ENCODE results near the gene GUCY2C.

GUCY2C gene

GRCh38 chr12:14601692-14602478, 94.5 kb downstream of the GUCY2C start:
- peaks cover 14% of the 10 kb centered on the region for H3K9me3 ChIP-seq (ENCODE audit: insufficient read depth, low read length)
- no peaks in the 10 kb centered on the region for H3K79me2 ChIP-seq (ENCODE audit: low read length)
- no peaks in the 10 kb centered on the region for H4K20me1 ChIP-seq (ENCODE audit: insufficient read depth, low read length)
- H3K36me3 ChIP-seq (replicated peaks; ENCODE audit: low read depth, low read length), result peaks cover 4% of the 10 kb centered on the region
- TF ChIP-seq CTCF (IDR thresholded peaks at IDR 0.05; ENCODE audit: low read depth, low read length) (no peak), EZH2phosphoT487 (IDR thresholded peaks at IDR 0.05; ENCODE audit: low read depth) (no peak)
- H3K4me1 ChIP-seq (ENCODE audit: low read length), result no peaks in the 10 kb centered on the region
- H3K27me3 ChIP-seq (ENCODE audit: low read depth, low read length), result no peaks in the 10 kb centered on the region
- no peak overlapping the region for H3K27ac ChIP-seq (ENCODE audit: low read length)
- H3K4me2 ChIP-seq (ENCODE audit: low read length), result no peak overlapping the region
- no peak overlapping the region for H3K4me3 ChIP-seq (ENCODE audit: low read length)
- no peak overlapping the region for H3K9ac ChIP-seq (ENCODE audit: low read length)
- no peak overlapping the region for H2AFZ ChIP-seq (ENCODE audit: low read depth, low read length)

GRCh38 chr12:14597480-14597879, 98.9 kb downstream of the GUCY2C start:
- Histone ChIP-seq H3K4me2 (ENCODE audit: low read length) (no peak overlapping the region), H2AFZ (ENCODE audit: low read depth, low read length) (no peak overlapping the region), H3K27me3 (ENCODE audit: low read depth, low read length) (no peaks in the 10 kb centered on the region), H4K20me1 (ENCODE audit: insufficient read depth, low read length) (no peaks in the 10 kb centered on the region), H3K4me3 (ENCODE audit: low read length) (no peak overlapping the region), H3K79me2 (ENCODE audit: low read length) (no peaks in the 10 kb centered on the region), H3K4me1 (ENCODE audit: low read length) (no peaks in the 10 kb centered on the region), H3K36me3 (replicated peaks; ENCODE audit: low read depth, low read length) (no peaks in the 10 kb centered on the region), H3K9me3 (ENCODE audit: insufficient read depth, low read length) (no peaks in the 10 kb centered on the region), H3K27ac (ENCODE audit: low read length) (no peak overlapping the region), H3K9ac (ENCODE audit: low read length) (no peak overlapping the region)
- TF ChIP-seq EZH2phosphoT487 (IDR thresholded peaks at IDR 0.05; ENCODE audit: low read depth), result no peak
- no peak for TF ChIP-seq CTCF (IDR thresholded peaks at IDR 0.05; ENCODE audit: low read depth, low read length)

- no peaks in the 10 kb centered on the region for H3K9me3 ChIP-seq (ENCODE audit: insufficient read depth, low read length)
- no peak for TF ChIP-seq CTCF (IDR thresholded peaks at IDR 0.05; ENCODE audit: low read depth, low read length)
- no peak for TF ChIP-seq EZH2phosphoT487 (IDR thresholded peaks at IDR 0.05; ENCODE audit: low read depth)
- no peak overlapping the region for H3K27ac ChIP-seq (ENCODE audit: low read length)
These were observed 104.7 kb downstream of the GUCY2C start for GRCh38 chr12:14591719-14592118.

GRCh38 chr12:14589169-14590004, 107.0 kb downstream of the GUCY2C start:
- H3K79me2 ChIP-seq (ENCODE audit: low read length), result no peaks in the 10 kb centered on the region
- no peaks in the 10 kb centered on the region for H3K9me3 ChIP-seq (ENCODE audit: insufficient read depth, low read length)
- H4K20me1 ChIP-seq (ENCODE audit: insufficient read depth, low read length), result no peaks in the 10 kb centered on the region
- H3K27ac ChIP-seq (ENCODE audit: low read length), result no peak overlapping the region
- no peak overlapping the region for H2AFZ ChIP-seq (ENCODE audit: low read depth, low read length)
- no peaks in the 10 kb centered on the region for H3K4me1 ChIP-seq (ENCODE audit: low read length)
- H3K27me3 ChIP-seq (ENCODE audit: low read depth, low read length), result no peaks in the 10 kb centered on the region
- H3K4me2 ChIP-seq (ENCODE audit: low read length), result no peak overlapping the region
- no peak overlapping the region for H3K9ac ChIP-seq (ENCODE audit: low read length)
- TF ChIP-seq EZH2phosphoT487 (IDR thresholded peaks at IDR 0.05; ENCODE audit: low read depth), result no peak
- no peak for TF ChIP-seq CTCF (IDR thresholded peaks at IDR 0.05; ENCODE audit: low read depth, low read length)
- no peak overlapping the region for H3K4me3 ChIP-seq (ENCODE audit: low read length)
- no peaks in the 10 kb centered on the region for H3K36me3 ChIP-seq (replicated peaks; ENCODE audit: low read depth, low read length)

More at GRCh38 chr12:14591719-14592118, 104.7 kb downstream of the GUCY2C start:
- Histone ChIP-seq H3K4me1 (ENCODE audit: low read length) (no peaks in the 10 kb centered on the region), H3K4me2 (ENCODE audit: low read length) (no peak overlapping the region), H3K79me2 (ENCODE audit: low read length) (no peaks in the 10 kb centered on the region), H2AFZ (ENCODE audit: low read depth, low read length) (no peak overlapping the region), H4K20me1 (ENCODE audit: insufficient read depth, low read length) (no peaks in the 10 kb centered on the region), H3K36me3 (replicated peaks; ENCODE audit: low read depth, low read length) (no peaks in the 10 kb centered on the region), H3K4me3 (ENCODE audit: low read length) (no peak overlapping the region), H3K27me3 (ENCODE audit: low read depth, low read length) (no peaks in the 10 kb centered on the region), H3K9ac (ENCODE audit: low read length) (no peak overlapping the region)

All from OCI-LY3 (cell line).